T follicular helper cell (primary cell): ENCODE measurements around the gene ACOX3.
"Not testable (repeated sequence)": the region's sequence is repeated elsewhere in the genome, so short reads cannot be mapped to it uniquely, and the experiment has no call there.

Experiments
- DNase-seq: peaks from one replicate; pipeline ENCODE4 v3.0.0-alpha.2; 2020; ENCODE audit warnings: low read depth
- total RNA-seq, 2 experiments: gene quantifications; one replicate each; lab custom pipeline; 2026; lab: John Stamatoyannopoulos, UW

ACOX3 gene
- total RNA-seq, result 22.2 to 27.5 reads per million in 2 experiments

- DNase-seq, result peak; percentile 93
Observed at GRCh38 chr4:8440492-8441311, at the start of gene ACOX3, which contains the start of gene TRMT44. Gene ACOX3, minus strand, starts transcription at chr4:8440723. Its CDS starts 24,202 bp downstream, at chr4:8416521. Gene TRMT44, plus strand, starts transcription at chr4:8440777. Its CDS starts 46 bp downstream, at chr4:8440823.

GRCh38 chr4:8488791-8489369, 48.4 kb upstream of the ACOX3 start:
- DNase-seq, result no peak

- DNase-seq, result not testable (repeated sequence)
Observed at GRCh38 chr4:8486643-8487042, 46.1 kb upstream of the ACOX3 start.

GRCh38 chr4:8480221-8480620, 39.7 kb upstream of the ACOX3 start:
- DNase-seq, result no peak

- no peak for DNase-seq
Observed at GRCh38 chr4:8478801-8479744, 38.5 kb upstream of the ACOX3 start.

GRCh38 chr4:8478371-8478770, 37.8 kb upstream of the ACOX3 start:
- no peak for DNase-seq

- DNase-seq, result no peak
Observed at GRCh38 chr4:8477676-8478075, 37.2 kb upstream of the ACOX3 start.

- DNase-seq, result no peak
Observed at GRCh38 chr4:8477095-8477635, 36.6 kb upstream of the ACOX3 start.

- no peak for DNase-seq
Observed at GRCh38 chr4:8475751-8476575, 35.4 kb upstream of the ACOX3 start.

GRCh38 chr4:8474856-8475255, 34.3 kb upstream of the ACOX3 start:
- DNase-seq, result no peak

GRCh38 chr4:8473920-8474590, 33.5 kb upstream of the ACOX3 start:
- no peak for DNase-seq

GRCh38 chr4:8473198-8473919, 32.8 kb upstream of the ACOX3 start:
- no peak for DNase-seq

GRCh38 chr4:8472689-8473197, 32.2 kb upstream of the ACOX3 start:
- no peak for DNase-seq

- no peak for DNase-seq
Observed at GRCh38 chr4:8472158-8472688, 31.7 kb upstream of the ACOX3 start.

GRCh38 chr4:8471211-8471875, 30.8 kb upstream of the ACOX3 start:
- DNase-seq, result no peak

GRCh38 chr4:8470451-8471024, 30.0 kb upstream of the ACOX3 start:
- no peak for DNase-seq

GRCh38 chr4:8469550-8469949, 29.0 kb upstream of the ACOX3 start:
- no peak for DNase-seq
